A673 (cell line): ENCODE data around the gene LRRC4B. TPM values are rescaled to one million over a fixed set of nuclear protein-coding genes. Genes with fewer than 3 reads are reported as not detected.
"Not testable (repeated sequence)": the region's sequence is repeated elsewhere in the genome, so short reads cannot be mapped to it uniquely, and the experiment has no call there.

Experiments
- BruUV-seq: library from RNA; stranded (reverse); fragments of 400-500 nt; replicated peaks from 2 replicates; lab custom pipeline; 2021; lab: Mats Ljungman, UMichigan
- CTCF ChIA-PET: fragments of 300-600 bp; sonication (Branson Sonifier 250); formaldehyde crosslinking; loops from one replicate; lab custom pipeline; 2022; ENCODE audit warnings: antibody characterized with exemption; lab: Charles Lee
- POLR2A ChIA-PET: fragments of 300-600 bp; sonication (Branson Sonifier 250); formaldehyde crosslinking; loops from one replicate; lab custom pipeline; 2022; ENCODE audit warnings: antibody characterized with exemption; ENCODE audit not compliant: low non-redundant PET; lab: Charles Lee
- DNase-seq: peaks from one replicate; pipeline ENCODE4 v3.0.0-alpha.2; 2015; ENCODE audit warnings: low spot score
- H3K27ac ChIP-seq: fragments of 200-600 bp; sonication (generic); 2 replicates; pipeline ENCODE4 v1.5.1; 2016; ENCODE audit warnings: mixed run types, low read depth, mild to moderate bottlenecking, mixed read lengths, antibody characterized with exemption, low read length; ENCODE audit not compliant: poor library complexity, severe bottlenecking
- H3K27me3 ChIP-seq: fragments of 200-600 bp; sonication (generic); replicated peaks from 2 replicates; pipeline ENCODE4 v1.6.1; 2017; ENCODE audit warnings: mixed run types, low read depth, mild to moderate bottlenecking, mixed read lengths, antibody characterized with exemption, low read length; ENCODE audit not compliant: insufficient read depth, poor library complexity
- H3K36me3 ChIP-seq: fragments of 200-600 bp; sonication (generic); 2 replicates; pipeline ENCODE4 v1.6.1; 2016; ENCODE audit warnings: mixed run types, mild to moderate bottlenecking, mixed read lengths, antibody characterized with exemption, low read length; ENCODE audit not compliant: insufficient read depth, poor library complexity, severe bottlenecking
- H3K4me1 ChIP-seq: fragments of 200-600 bp; sonication (generic); 2 replicates; pipeline ENCODE4 v1.6.1; 2017; ENCODE audit warnings: mixed run types, mild to moderate bottlenecking, mixed read lengths, antibody characterized with exemption, low read length; ENCODE audit not compliant: insufficient read depth, poor library complexity, severe bottlenecking
- H3K4me3 ChIP-seq: fragments of 200-600 bp; sonication (generic); 2 replicates; pipeline ENCODE4 v1.5.1; 2016; ENCODE audit warnings: low read depth, mixed run types, mild to moderate bottlenecking, mixed read lengths, low read length; ENCODE audit not compliant: poor library complexity, severe bottlenecking
- H3K9me3 ChIP-seq: fragments of 200-600 bp; sonication (generic); 2 replicates; pipeline ENCODE4 v1.6.1; 2016; ENCODE audit warnings: mixed run types, low read depth, mild to moderate bottlenecking, mixed read lengths, antibody characterized with exemption, low read length; ENCODE audit not compliant: poor library complexity, severe bottlenecking
- CTCF ChIP-seq: fragments of 300-800, 200-600 bp; sonication (generic); conservative IDR thresholded peaks from 2 replicates; pipeline ENCODE4 v1.5.1; 2017; ENCODE audit warnings: low read depth, mild to moderate bottlenecking, antibody characterized with exemption, low read length, moderate library complexity, mixed read lengths
- EZH2 ChIP-seq: fragments of 200-600 bp; sonication (generic); IDR thresholded peaks from 2 replicates; pipeline ENCODE4 v1.6.1; 2017; ENCODE audit warnings: borderline replicate concordance, low read depth, mild to moderate bottlenecking, mixed read lengths, antibody characterized with exemption, low read length; ENCODE audit not compliant: poor library complexity, severe bottlenecking
- intact Hi-C: fragments of 100-400 bp; cut with micrococcal nuclease; formaldehyde crosslinking; loops from one replicate; pipeline ENCODE4 v1.10.0; 2022; ENCODE audit not compliant: unreplicated experiment
- total RNA-seq: library from RNA; stranded (reverse); gene quantifications from 2 replicates; pipeline ENCODE4 v1.2.3, GENCODE V29; 2021

The LRRC4B gene
- total RNA-seq, 1 experiment from 2014 or later: 23.1 TPM

- Histone ChIP-seq H3K27me3 (no peaks in the 10 kb centered on the region), H3K9me3 (no peaks in the 10 kb centered on the region), H3K4me3 (no peak overlapping the region), H3K4me1 (no peaks in the 10 kb centered on the region), H3K27ac (no peak overlapping the region), H3K36me3 (peaks cover 25% of the 10 kb centered on the region)
- DNase-seq: no peak
- no TSS peak for BruUV-seq
- ChIA-PET CTCF (no interaction called here), POLR2A (no interaction called here)
- TF ChIP-seq CTCF (no peak), EZH2 (no peak)
- intact Hi-C loops: no loop called here
These were observed 93.1 kb downstream of the LRRC4B start for GRCh38 chr19:50475101-50475568.

GRCh38 chr19:50473336-50473735, 94.9 kb downstream of the LRRC4B start:
- H3K4me3 ChIP-seq, POLR2A ChIA-PET: not testable (repeated sequence)

GRCh38 chr19:50468818-50469217, 99.4 kb downstream of the LRRC4B start:
- TF ChIP-seq CTCF (no peak), EZH2 (no peak)
- H3K36me3 ChIP-seq: no peaks in the 10 kb centered on the region
- no peaks in the 10 kb centered on the region for H3K4me1 ChIP-seq
- no peaks in the 10 kb centered on the region for H3K27me3 ChIP-seq
- ChIA-PET CTCF (no interaction called here), POLR2A (no interaction called here)
- H3K4me3 ChIP-seq: no peak overlapping the region
- DNase-seq: no peak
- intact Hi-C loops: no loop called here
- no TSS peak for BruUV-seq
- no peaks in the 10 kb centered on the region for H3K9me3 ChIP-seq
- no peak overlapping the region for H3K27ac ChIP-seq

More at GRCh38 chr19:50473336-50473735, 94.9 kb downstream of the LRRC4B start:
- H3K4me1 ChIP-seq, H3K9me3 ChIP-seq, H3K27me3 ChIP-seq, H3K36me3 ChIP-seq, BruUV-seq, DNase-seq, H3K27ac ChIP-seq, intact Hi-C loops: not testable (repeated sequence)
- CTCF ChIA-PET: interaction anchor here (0.5 kb wide), 1 partner anchor 256 kb away, joined by 5 read pairs; no protein-coding TSS in a partner anchor

GRCh38 chr19:50467566-50467965, 100.7 kb downstream of the LRRC4B start:
- Histone ChIP-seq H3K9me3 (no peaks in the 10 kb centered on the region), H3K4me1 (no peaks in the 10 kb centered on the region), H3K36me3 (no peaks in the 10 kb centered on the region), H3K27me3 (no peaks in the 10 kb centered on the region), H3K4me3 (no peak overlapping the region), H3K27ac (no peak overlapping the region)
- TF ChIP-seq CTCF: no peak
- TF ChIP-seq EZH2: no peak
- BruUV-seq: no TSS peak
- ChIA-PET CTCF (no interaction called here), POLR2A (no interaction called here)
- intact Hi-C loops: no loop called here
- DNase-seq: no peak
